ENCODE results near the gene RLN2.
"Not testable (repeated sequence)": the region's sequence is repeated elsewhere in the genome, so short reads cannot be mapped to it uniquely, and the experiment has no call there.

RLN2 gene, protein sequence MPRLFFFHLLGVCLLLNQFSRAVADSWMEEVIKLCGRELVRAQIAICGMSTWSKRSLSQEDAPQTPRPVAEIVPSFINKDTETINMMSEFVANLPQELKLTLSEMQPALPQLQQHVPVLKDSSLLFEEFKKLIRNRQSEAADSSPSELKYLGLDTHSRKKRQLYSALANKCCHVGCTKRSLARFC

DNA sequence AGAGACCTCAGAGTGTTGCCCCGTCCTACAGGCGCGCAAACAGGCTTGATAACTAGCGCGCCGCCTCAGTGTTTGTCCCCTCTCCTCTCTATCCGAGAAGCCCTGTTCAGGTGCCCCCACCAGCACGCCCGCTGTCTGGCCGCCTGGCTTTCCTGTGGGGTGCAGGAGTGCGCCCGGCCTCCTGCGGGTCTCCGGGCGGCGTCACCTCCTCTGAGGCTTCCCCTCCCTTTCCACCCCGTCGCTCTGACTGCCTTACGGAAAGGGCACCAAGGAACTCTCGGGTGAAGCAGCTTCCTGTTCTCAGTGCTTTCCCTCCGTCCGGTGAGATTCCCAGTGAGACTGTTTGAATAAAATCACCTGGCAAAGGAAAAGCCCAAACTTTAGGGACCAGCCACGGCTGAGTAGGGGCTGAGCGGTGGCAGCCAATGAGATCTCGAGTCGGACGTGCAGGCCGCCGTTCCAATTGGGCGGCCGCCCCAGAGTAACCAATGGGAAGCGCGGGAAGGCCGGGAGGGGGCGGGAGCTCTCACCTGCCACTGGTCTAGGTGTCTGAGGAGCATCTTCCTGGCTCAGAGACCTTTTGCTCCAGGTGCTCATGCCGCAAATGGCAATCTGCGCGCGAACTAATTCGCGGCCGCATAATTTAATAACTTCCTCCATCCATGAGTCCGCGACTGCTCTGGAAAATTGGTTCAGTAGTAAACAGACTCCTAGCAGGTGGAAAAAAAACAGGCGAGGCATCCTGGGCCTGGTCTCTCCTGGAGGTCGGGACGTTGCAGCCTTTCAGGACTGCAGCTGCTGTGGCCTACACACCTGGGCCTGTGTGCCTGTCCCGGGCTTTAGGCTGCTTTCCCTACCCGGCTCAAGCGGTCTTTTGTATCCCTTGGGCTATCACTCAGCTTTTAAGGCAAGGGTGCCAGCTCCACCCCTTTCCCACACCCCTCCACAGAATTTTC is at the start of gene RLN2:
TSS of gene RLN2 (minus strand) at position 877 of the 956 bp plus-strand sequence. CDS start at position 741, 136 bp downstream.
- not testable (repeated sequence) for H3K4me3 ChIP-seq (ENCODE audit: low read depth in 1 of 2, low read length in 2 of 2); H3K27me3 ChIP-seq (ENCODE audit: low read depth, low read length); H3K27ac ChIP-seq (ENCODE audit: low read length); H3K9me3 ChIP-seq (ENCODE audit: control insufficient read depth in 1 of 2, low read length in 2 of 2); H3K4me1 ChIP-seq (ENCODE audit: control insufficient read depth in 1 of 2, insufficient read depth in 2 of 2, low read length in 2 of 2); H3K36me3 ChIP-seq (ENCODE audit: control insufficient read depth in 1 of 2, insufficient read depth in 2 of 2, low read length in 2 of 2)

DNA sequence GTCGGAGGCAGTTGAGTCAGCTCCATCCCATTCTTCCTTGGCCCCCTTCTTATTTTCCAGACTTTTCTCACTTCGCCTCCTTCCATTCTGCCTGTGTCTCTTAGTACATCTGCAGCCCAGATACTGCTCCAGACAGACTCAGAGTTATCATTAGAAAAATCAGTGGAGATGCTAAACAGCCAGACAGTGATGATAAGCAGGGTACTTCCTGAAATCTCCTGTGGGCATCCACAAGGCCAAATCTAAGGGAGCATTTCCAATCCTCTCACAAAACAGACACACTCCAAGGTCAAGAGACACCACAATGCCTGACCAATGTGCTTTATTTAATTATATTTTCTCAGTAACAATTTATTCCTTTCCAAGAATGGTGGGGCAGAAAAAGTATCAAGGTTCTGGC is 49.7 kb upstream of the RLN2 start:
- peaks cover 0 to 8% of the 10 kb centered on the region in 2 donors for H3K9me3 ChIP-seq (ENCODE audit: control insufficient read depth in 1 of 2, low read length in 2 of 2)
- no peak overlapping the region for H3K27ac ChIP-seq (ENCODE audit: low read length)
- no peaks in the 10 kb centered on the region for H3K4me1 ChIP-seq (ENCODE audit: control insufficient read depth in 1 of 2, insufficient read depth in 2 of 2, low read length in 2 of 2)
- no peak overlapping the region for H3K4me3 ChIP-seq (ENCODE audit: low read depth in 1 of 2, low read length in 2 of 2)
- peaks cover 4 to 6% of the 10 kb centered on the region in 2 donors for H3K36me3 ChIP-seq (ENCODE audit: control insufficient read depth in 1 of 2, insufficient read depth in 2 of 2, low read length in 2 of 2)
- no peaks in the 10 kb centered on the region for H3K27me3 ChIP-seq (ENCODE audit: low read depth, low read length)

DNA sequence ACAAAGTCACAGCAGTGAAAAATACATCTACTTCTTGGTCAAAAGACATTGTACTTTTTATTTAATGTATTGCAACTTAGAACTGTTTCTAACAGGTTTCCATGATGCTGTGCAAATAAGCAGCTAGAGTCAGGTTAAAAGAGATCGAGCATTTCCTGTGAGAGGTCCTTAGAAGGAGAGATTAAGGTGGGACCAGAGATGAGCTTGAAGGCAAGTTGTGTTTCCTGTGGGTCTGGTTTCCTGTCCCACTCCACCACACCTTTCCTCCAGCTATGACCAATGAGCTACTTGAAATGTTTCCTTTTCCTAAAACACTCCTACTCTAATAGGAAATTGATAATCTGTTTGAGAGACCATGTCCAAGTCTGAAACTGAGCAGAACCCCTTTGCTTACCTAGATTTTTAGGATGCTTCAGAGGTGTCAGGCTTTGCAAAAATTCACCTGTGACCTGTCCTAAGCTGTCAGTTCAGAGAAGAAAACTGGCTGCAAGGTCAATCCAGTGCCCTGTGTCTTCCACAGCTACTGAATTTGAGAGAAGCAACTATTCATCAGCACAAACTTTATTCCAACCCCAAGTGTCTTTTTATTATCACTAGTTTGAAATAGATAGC is 48.2 kb upstream of the RLN2 start:
- H3K4me3 ChIP-seq (ENCODE audit: low read depth in 1 of 2, low read length in 2 of 2) = no peak overlapping the region

DNA sequence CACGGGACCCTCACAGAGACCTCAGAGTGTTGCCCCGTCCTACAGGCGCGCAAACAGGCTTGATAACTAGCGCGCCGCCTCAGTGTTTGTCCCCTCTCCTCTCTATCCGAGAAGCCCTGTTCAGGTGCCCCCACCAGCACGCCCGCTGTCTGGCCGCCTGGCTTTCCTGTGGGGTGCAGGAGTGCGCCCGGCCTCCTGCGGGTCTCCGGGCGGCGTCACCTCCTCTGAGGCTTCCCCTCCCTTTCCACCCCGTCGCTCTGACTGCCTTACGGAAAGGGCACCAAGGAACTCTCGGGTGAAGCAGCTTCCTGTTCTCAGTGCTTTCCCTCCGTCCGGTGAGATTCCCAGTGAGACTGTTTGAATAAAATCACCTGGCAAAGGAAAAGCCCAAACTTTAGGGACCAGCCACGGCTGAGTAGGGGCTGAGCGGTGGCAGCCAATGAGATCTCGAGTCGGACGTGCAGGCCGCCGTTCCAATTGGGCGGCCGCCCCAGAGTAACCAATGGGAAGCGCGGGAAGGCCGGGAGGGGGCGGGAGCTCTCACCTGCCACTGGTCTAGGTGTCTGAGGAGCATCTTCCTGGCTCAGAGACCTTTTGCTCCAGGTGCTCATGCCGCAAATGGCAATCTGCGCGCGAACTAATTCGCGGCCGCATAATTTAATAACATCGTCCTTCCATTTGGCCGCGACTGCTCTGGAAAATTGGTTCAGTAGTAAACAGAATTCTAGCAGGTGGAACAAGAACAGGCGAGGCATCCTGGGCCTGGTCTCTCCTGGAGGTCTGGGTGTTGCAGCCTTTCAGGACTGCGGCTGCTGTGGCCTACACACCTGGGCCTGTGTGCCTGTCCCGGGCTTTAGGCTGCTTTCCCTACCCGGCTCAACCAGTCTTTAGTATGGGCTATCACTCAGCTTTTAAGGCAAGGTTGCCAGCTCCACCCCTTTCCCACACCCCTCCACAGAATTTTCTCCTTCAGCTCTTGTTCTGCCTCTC is 34.8 kb upstream of the RLN2 start, which contains the start of gene RLN1:
TSS of gene RLN1 (minus strand) at position 885 of the 990 bp plus-strand sequence. CDS start at position 755, 130 bp downstream.
- H3K4me3 ChIP-seq (ENCODE audit: low read depth in 1 of 2, low read length in 2 of 2); H3K27me3 ChIP-seq (ENCODE audit: low read depth, low read length); H3K27ac ChIP-seq (ENCODE audit: low read length); H3K4me1 ChIP-seq (ENCODE audit: control insufficient read depth in 1 of 2, insufficient read depth in 2 of 2, low read length in 2 of 2); H3K9me3 ChIP-seq (ENCODE audit: control insufficient read depth in 1 of 2, low read length in 2 of 2); H3K36me3 ChIP-seq (ENCODE audit: control insufficient read depth in 1 of 2, insufficient read depth in 2 of 2, low read length in 2 of 2): not testable (repeated sequence)

More for the DNA sequence above, 48.2 kb upstream of the RLN2 start:
- Histone ChIP-seq H3K36me3 (ENCODE audit: control insufficient read depth in 1 of 2, insufficient read depth in 2 of 2, low read length in 2 of 2) (peaks cover 4 to 6% of the 10 kb centered on the region in 2 donors), H3K4me1 (ENCODE audit: control insufficient read depth in 1 of 2, insufficient read depth in 2 of 2, low read length in 2 of 2) (no peaks in the 10 kb centered on the region), H3K9me3 (ENCODE audit: control insufficient read depth in 1 of 2, low read length in 2 of 2) (peaks cover 0 to 8% of the 10 kb centered on the region in 2 donors), H3K27me3 (ENCODE audit: low read depth, low read length) (no peaks in the 10 kb centered on the region), H3K27ac (ENCODE audit: low read length) (no peak overlapping the region)

DNA sequence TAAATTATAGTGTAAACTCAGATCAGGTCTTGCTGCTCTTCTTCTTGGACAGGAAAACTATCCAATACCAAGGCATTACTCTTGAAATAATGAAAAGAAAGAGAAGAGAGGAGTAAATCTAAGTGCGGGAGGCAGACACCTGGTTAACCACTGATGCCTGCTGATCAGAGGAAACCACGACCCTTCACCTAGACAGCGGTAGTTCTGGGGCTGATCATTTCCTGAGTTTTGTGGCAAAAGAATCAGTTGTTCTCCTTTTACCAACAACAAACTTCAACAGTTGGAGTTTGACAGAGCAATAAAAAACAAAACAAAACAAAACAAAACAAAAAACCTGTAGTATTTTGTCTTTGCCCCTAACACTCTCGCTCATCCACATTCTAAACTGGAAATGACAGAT is 32.2 kb upstream of the RLN2 start:
- Histone ChIP-seq H3K27ac (ENCODE audit: low read length) (no peak overlapping the region), H3K4me3 (ENCODE audit: low read depth in 1 of 2, low read length in 2 of 2) (no peak overlapping the region), H3K27me3 (ENCODE audit: low read depth, low read length) (no peaks in the 10 kb centered on the region), H3K9me3 (ENCODE audit: control insufficient read depth in 1 of 2, low read length in 2 of 2) (no peaks in the 10 kb centered on the region), H3K4me1 (ENCODE audit: control insufficient read depth in 1 of 2, insufficient read depth in 2 of 2, low read length in 2 of 2) (no peaks in the 10 kb centered on the region), H3K36me3 (ENCODE audit: control insufficient read depth in 1 of 2, insufficient read depth in 2 of 2, low read length in 2 of 2) (no peaks in the 10 kb centered on the region)

DNA sequence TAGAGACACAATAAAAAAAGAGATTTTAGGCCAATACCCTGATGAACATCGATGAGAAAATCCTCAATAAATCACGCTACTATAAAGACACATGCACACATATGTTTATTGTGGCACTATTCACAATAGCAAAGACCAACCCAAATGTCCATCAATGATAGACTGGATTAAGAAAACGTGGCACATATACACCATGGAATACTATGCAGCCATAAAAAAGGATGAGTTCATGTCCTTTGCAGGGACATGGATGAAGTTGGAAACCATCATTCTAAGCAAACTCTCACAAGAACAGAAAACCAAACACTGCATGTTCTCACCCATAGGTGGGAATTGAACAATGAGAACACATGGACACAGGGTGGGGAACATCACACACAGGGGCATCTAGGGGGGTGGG is 26.8 kb upstream of the RLN2 start:
- not testable (repeated sequence) for H3K36me3 ChIP-seq (ENCODE audit: control insufficient read depth in 1 of 2, insufficient read depth in 2 of 2, low read length in 2 of 2); H3K9me3 ChIP-seq (ENCODE audit: control insufficient read depth in 1 of 2, low read length in 2 of 2); H3K27me3 ChIP-seq (ENCODE audit: low read depth, low read length); H3K27ac ChIP-seq (ENCODE audit: low read length); H3K4me3 ChIP-seq (ENCODE audit: low read depth in 1 of 2, low read length in 2 of 2); H3K4me1 ChIP-seq (ENCODE audit: control insufficient read depth in 1 of 2, insufficient read depth in 2 of 2, low read length in 2 of 2)

DNA sequence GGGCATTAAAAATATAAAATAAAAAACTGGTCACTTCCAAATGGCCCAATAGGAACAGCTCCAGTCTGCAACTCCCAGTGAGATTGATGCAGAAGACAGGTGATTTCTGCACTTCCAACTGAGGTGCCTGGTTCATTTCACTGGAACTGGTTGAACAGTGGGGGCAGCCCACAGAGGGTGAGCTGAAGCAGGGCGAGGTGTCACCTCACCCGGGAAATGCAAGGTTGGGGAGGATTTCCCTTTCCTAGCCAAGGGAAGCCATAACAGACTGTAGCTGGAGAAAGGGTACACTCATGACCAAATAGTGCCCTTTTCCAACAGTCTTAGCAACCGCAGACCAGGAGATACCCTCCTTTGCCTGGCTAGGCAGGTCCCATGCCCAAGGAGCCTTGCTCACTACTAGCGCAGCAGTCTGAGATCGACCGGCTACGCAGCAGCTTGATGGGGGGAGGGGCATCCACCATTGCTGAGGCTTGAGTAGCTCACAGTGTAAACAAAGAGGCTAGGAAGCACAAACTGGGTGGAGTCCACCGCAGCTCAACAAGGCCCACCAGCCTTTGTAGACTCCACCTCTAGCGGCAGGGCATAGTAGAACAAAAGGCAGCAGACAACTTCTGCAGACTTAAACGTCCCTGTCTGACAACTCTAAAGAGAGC is 22.5 kb upstream of the RLN2 start:
- no peak overlapping the region for H3K27ac ChIP-seq (ENCODE audit: low read length)
- H3K9me3 ChIP-seq (ENCODE audit: control insufficient read depth in 1 of 2, low read length in 2 of 2) = no peaks in the 10 kb centered on the region
- H3K36me3 ChIP-seq (ENCODE audit: control insufficient read depth in 1 of 2, insufficient read depth in 2 of 2, low read length in 2 of 2) = no peaks in the 10 kb centered on the region
- no peaks in the 10 kb centered on the region for H3K4me1 ChIP-seq (ENCODE audit: control insufficient read depth in 1 of 2, insufficient read depth in 2 of 2, low read length in 2 of 2)
- no peak overlapping the region for H3K4me3 ChIP-seq (ENCODE audit: low read depth in 1 of 2, low read length in 2 of 2)
- H3K27me3 ChIP-seq (ENCODE audit: low read depth, low read length) = no peaks in the 10 kb centered on the region

DNA sequence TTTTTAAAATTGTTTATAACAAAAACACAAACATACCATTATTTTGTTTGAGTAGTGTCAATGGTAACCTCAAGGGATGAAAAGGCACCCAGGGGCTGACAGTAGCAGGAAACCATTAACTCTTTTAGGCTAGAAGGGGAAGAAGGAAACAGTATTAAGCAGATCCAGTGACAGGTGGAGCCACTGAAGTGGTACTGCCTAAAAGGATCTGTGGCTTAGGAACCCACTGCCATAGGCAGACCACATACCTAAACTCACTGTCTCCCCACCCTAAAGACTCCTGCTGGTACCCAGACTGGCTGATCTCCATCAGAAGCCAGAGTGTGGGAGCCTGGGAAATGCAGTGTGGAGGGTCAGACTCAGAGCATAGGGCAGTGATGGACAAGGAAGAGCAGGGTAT is 21.7 kb upstream of the RLN2 start:
- Histone ChIP-seq H3K4me3 (ENCODE audit: low read depth in 1 of 2, low read length in 2 of 2) (no peak overlapping the region), H3K4me1 (ENCODE audit: control insufficient read depth in 1 of 2, insufficient read depth in 2 of 2, low read length in 2 of 2) (no peaks in the 10 kb centered on the region), H3K27ac (ENCODE audit: low read length) (no peak overlapping the region), H3K36me3 (ENCODE audit: control insufficient read depth in 1 of 2, insufficient read depth in 2 of 2, low read length in 2 of 2) (no peaks in the 10 kb centered on the region), H3K9me3 (ENCODE audit: control insufficient read depth in 1 of 2, low read length in 2 of 2) (no peaks in the 10 kb centered on the region), H3K27me3 (ENCODE audit: low read depth, low read length) (no peaks in the 10 kb centered on the region)

DNA sequence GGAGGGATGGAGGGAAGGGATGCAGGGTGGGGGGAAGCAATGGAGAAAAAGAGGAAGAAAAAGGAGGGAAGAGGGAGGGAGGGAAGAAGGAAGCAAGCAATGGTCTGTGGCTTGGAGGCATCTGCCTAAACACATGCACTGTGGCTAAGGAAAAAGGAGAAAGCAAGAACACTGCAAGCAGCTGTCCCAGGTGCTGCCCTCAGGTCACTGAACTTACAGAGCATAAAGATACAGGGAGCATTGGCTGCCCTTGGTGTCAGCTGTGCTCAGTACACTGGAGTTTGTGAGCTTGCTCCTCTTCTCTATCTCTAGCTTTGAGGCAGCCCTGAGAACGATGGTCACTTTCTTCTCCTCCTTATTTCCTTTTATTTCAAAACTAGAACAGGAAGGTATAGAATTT is 17.1 kb upstream of the RLN2 start:
- not testable (repeated sequence) for H3K27ac ChIP-seq (ENCODE audit: low read length); H3K27me3 ChIP-seq (ENCODE audit: low read depth, low read length); H3K9me3 ChIP-seq (ENCODE audit: control insufficient read depth in 1 of 2, low read length in 2 of 2); H3K4me1 ChIP-seq (ENCODE audit: control insufficient read depth in 1 of 2, insufficient read depth in 2 of 2, low read length in 2 of 2); H3K36me3 ChIP-seq (ENCODE audit: control insufficient read depth in 1 of 2, insufficient read depth in 2 of 2, low read length in 2 of 2); H3K4me3 ChIP-seq (ENCODE audit: low read depth in 1 of 2, low read length in 2 of 2)

DNA sequence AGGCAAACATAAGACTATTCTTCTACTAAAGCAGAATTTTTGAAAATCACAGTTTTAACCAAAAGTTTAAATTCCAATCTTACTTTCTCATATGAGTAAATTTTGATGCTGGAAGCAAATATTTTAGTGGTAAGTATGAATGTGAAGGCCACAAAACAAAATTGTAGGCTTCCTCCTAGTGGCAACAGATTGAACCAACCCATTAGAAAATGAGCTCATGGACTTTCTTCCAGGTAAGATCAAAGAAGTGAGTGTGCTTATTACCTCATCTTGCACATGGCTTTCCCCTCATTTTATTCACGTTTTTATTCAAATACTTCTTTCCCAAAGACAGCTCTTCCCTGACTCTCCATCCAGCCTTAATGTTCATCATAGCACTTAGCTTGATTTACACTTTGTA is 16.5 kb upstream of the RLN2 start:
- no peaks in the 10 kb centered on the region for H3K4me1 ChIP-seq (ENCODE audit: control insufficient read depth in 1 of 2, insufficient read depth in 2 of 2, low read length in 2 of 2)
- no peak overlapping the region for H3K27ac ChIP-seq (ENCODE audit: low read length)
- no peaks in the 10 kb centered on the region for H3K9me3 ChIP-seq (ENCODE audit: control insufficient read depth in 1 of 2, low read length in 2 of 2)
- H3K4me3 ChIP-seq (ENCODE audit: low read depth in 1 of 2, low read length in 2 of 2) = no peak overlapping the region
- H3K36me3 ChIP-seq (ENCODE audit: control insufficient read depth in 1 of 2, insufficient read depth in 2 of 2, low read length in 2 of 2) = no peaks in the 10 kb centered on the region
- no peaks in the 10 kb centered on the region for H3K27me3 ChIP-seq (ENCODE audit: low read depth, low read length)
